Rectal smooth muscle tissue (tissue), 1 donor: Measurements from ENCODE around the gene TACR2.

Source experiments
- H3K27ac ChIP-seq: one replicate; pipeline ENCODE4 v1.7.0; 2013; ENCODE audit warnings: low read depth, low read length, inconsistent platforms
- H3K27me3 ChIP-seq: one replicate; pipeline ENCODE4 v1.7.0; 2013; ENCODE audit warnings: low read length; ENCODE audit not compliant: control insufficient read depth, insufficient read depth
- H3K36me3 ChIP-seq: one replicate; pipeline ENCODE4 v1.7.0; 2013; ENCODE audit warnings: low read length; ENCODE audit not compliant: control insufficient read depth, insufficient read depth
- H3K4me1 ChIP-seq: one replicate; pipeline ENCODE4 v1.7.0; 2013; ENCODE audit warnings: low read length; ENCODE audit not compliant: control insufficient read depth, insufficient read depth
- H3K4me3 ChIP-seq: one replicate; pipeline ENCODE4 v1.7.0; 2013; ENCODE audit warnings: low read length
- H3K9ac ChIP-seq: one replicate; pipeline ENCODE4 v1.7.0; 2013; ENCODE audit warnings: low read length

The TACR2 gene

DNA sequence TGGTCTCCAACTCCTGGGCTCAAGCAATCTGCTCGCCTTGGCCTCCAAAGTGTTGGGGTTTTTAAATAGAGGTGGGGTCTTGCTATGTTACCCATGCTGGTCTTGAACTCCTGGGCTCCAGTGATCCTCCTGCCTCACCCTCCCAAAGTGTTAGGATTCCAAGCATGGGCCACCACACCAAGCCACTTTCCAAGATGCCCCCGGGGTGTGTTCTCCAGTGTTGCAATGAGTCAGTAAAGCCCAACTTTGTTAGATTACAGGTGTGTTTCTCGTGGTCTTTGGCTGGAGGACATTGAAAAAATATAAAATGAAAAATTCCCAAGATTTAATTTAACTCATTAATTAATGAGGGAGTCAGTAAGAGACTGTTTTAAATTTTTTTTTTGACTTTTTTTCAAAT lies 29.2 kb downstream of the TACR2 start:
- H3K4me3 ChIP-seq, result no peak overlapping the region
- H3K27me3 ChIP-seq, result no peaks in the 10 kb centered on the region
- H3K9ac ChIP-seq, result no peak overlapping the region
- no peaks in the 10 kb centered on the region for H3K4me1 ChIP-seq
- peaks cover 33% of the 10 kb centered on the region for H3K36me3 ChIP-seq
- no peak overlapping the region for H3K27ac ChIP-seq

DNA sequence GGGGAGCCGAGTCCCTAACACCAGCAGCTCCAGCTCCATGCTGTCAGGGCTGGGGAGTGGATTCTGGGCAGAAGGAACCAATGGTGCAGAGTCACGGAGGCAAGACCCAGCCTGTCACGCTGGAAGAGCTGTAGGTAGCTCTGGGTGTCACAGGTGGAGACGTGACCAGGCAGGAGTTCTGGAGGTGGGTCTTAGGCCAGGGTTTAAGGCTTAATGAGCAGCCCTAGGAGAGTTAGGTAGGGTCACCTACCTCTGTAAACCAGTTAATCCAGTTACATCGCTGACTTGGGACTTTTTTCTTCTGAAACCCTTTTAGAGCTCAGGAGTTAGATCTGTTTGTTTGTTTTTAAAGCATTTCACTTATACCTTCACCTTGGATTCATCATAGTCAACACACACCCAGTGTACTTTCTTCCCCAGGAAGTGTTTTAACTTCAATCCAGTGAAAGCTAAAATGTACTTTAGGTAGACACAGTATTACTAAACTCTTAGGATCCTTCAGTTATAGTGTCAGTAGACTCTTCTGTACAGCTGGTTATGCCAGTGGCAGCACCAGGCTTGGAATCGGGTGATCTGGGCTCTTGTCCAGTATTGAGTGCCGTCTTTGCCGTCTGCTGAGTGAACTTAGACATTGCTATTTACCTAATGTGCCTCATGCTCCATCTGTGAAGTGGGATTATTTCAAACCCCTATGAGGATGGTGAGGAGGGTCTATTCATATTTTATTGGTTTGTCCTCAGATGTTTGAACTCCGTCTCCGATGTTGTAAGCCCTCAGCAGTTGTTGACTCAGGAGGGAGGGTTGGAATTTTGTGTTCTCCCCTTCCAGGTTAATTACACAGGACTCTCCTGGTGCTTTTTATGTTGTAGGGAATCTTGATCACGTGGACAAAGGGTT lies 31.0 kb downstream of the TACR2 start:
- H3K36me3 ChIP-seq, result peaks cover 35% of the 10 kb centered on the region
- no peak overlapping the region for H3K9ac ChIP-seq
- H3K27ac ChIP-seq, result no peak overlapping the region
- no peaks in the 10 kb centered on the region for H3K27me3 ChIP-seq
- H3K4me1 ChIP-seq, result no peaks in the 10 kb centered on the region
- H3K4me3 ChIP-seq, result no peak overlapping the region

DNA sequence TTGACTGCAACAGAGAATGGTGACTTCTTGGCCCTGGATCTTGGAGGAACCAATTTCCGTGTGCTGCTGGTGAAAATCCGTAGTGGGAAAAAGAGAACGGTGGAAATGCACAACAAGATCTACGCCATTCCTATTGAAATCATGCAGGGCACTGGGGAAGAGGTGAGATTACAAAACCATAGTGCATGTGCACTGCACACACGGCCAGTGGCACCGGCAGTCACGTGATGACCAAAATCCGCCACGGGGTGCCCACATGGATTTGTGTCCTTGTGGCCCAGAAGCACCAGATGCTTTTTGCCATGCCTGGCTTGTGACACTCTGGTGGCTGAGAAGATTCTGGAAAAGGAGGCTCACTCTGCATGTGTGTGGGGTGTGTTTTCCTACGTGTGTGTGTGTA lies 32.4 kb downstream of the TACR2 start:
- Histone ChIP-seq H3K9ac (no peak overlapping the region), H3K27ac (no peak overlapping the region), H3K36me3 (peaks cover 44% of the 10 kb centered on the region), H3K4me3 (no peak overlapping the region), H3K4me1 (no peaks in the 10 kb centered on the region), H3K27me3 (no peaks in the 10 kb centered on the region)

DNA sequence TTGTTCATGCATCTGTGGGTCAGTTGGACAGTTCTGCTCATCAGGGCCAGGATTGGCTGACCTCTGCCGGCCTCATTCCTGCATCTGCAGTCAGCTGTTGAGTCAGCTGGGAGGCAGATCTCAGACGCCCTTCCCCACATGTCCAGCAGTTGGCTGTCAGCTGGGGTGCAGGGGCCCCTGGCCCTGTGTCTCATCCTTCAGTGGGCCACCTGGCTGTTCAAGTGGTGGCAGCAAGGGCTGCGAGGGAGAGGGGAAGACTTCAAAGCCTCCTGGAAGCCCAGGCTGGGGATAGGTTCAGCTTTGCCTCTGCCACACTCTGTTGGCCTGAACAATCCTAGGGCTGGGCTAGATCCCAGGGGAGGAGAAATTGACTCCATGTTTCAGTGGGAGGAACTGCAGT lies 33.2 kb downstream of the TACR2 start:
- no peak overlapping the region for H3K27ac ChIP-seq
- no peak overlapping the region for H3K9ac ChIP-seq
- no peaks in the 10 kb centered on the region for H3K4me1 ChIP-seq
- peaks cover 37% of the 10 kb centered on the region for H3K36me3 ChIP-seq
- H3K27me3 ChIP-seq, result no peaks in the 10 kb centered on the region
- H3K4me3 ChIP-seq, result no peak overlapping the region

DNA sequence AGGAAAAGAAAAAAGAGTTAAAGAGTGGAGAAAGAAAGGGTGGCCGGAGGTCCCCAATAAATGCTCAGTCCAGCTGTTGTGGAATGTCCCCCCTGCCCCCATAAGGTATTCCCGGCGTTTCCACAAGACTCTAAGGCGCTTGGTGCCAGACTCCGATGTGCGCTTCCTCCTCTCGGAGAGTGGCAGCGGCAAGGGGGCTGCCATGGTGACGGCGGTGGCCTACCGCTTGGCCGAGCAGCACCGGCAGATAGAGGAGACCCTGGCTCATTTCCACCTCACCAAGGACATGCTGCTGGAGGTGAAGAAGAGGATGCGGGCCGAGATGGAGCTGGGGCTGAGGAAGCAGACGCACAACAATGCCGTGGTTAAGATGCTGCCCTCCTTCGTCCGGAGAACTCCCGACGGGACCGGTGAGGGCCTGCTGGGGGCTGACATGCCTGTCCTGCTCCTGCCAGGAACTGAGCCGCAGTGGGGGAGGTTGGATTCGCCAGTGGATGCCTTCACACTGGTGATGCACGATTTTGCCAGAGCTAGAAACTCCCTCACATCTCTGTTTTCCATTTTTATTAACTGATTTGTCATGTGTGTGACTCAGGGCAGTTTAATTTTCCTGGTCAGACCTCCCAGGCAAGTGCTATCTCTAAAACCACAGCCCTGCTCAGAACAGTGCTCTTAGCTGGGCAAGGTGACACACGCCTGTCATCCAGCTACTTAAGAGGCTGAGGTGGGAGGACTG lies 34.2 kb downstream of the TACR2 start:
- no peak overlapping the region for H3K27ac ChIP-seq
- peaks cover 40% of the 10 kb centered on the region for H3K36me3 ChIP-seq
- no peak overlapping the region for H3K9ac ChIP-seq
- no peaks in the 10 kb centered on the region for H3K27me3 ChIP-seq
- H3K4me3 ChIP-seq, result no peak overlapping the region
- peaks cover 5% of the 10 kb centered on the region for H3K4me1 ChIP-seq

DNA sequence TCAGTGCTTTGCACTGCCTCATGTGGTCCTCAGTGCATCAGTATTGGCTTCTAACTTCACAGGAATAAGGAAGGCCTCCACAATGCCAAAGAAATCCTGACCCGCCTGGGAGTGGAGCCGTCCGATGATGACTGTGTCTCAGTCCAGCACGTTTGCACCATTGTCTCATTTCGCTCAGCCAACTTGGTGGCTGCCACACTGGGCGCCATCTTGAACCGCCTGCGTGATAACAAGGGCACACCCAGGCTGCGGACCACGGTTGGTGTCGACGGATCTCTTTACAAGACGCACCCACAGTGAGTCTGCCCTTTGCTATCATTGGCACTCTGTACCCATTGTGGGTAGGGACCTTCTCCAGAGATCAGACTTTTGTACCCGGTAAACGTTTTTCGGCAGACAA lies 36.9 kb downstream of the TACR2 start:
- no peak overlapping the region for H3K4me3 ChIP-seq
- peaks cover 17% of the 10 kb centered on the region for H3K4me1 ChIP-seq
- H3K27ac ChIP-seq, result no peak overlapping the region
- peaks cover 33% of the 10 kb centered on the region for H3K36me3 ChIP-seq
- H3K27me3 ChIP-seq, result no peaks in the 10 kb centered on the region
- no peak overlapping the region for H3K9ac ChIP-seq

DNA sequence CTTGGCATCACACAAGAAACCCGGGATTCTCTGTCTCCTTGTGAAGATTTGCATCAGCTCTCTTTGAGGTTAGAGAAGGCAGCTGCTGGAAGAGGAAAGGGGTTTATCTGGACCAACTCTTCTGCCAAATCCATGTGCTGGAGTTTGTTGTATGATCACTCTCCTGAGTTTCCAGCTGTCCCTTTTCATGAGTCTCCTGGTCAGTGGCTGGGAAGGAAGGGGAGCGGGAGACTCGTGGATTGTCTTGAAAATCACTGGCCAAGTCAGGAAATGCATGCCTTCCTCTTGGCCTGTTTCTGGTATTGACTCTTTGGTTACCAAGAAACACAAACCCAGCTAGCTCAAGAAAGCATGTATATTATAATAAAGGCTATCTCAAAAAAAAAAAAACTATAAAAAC lies 38.8 kb downstream of the TACR2 start:
- no peak overlapping the region for H3K9ac ChIP-seq
- H3K4me1 ChIP-seq, result peaks cover 17% of the 10 kb centered on the region
- H3K4me3 ChIP-seq, result no peak overlapping the region
- H3K27me3 ChIP-seq, result no peaks in the 10 kb centered on the region
- H3K27ac ChIP-seq, result peak overlapping the region; percentile 21
- H3K36me3 ChIP-seq, result peaks cover 22% of the 10 kb centered on the region

DNA sequence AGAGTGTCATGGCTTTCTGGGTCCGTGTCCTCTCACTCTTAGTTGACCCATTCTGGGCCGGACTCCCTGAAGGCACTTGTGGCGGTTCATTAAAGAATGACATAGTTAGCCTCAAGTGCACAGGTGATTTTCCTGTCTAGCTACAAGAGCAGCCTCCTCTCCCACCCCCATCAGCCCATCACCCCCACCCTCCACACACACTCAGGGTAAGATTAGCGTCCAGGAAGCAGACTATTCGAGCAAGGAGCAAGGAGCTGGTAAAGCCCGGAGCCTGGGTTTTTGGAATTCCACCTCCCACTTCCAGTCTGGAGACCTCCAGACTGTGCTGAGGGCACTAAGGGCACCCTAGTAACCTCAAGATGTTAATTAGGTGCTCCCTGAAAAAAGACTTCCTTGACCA lies 39.5 kb downstream of the TACR2 start:
- H3K9ac ChIP-seq, result no peak overlapping the region
- H3K27me3 ChIP-seq, result no peaks in the 10 kb centered on the region
- H3K27ac ChIP-seq, result no peak overlapping the region
- peaks cover 16% of the 10 kb centered on the region for H3K36me3 ChIP-seq
- peaks cover 17% of the 10 kb centered on the region for H3K4me1 ChIP-seq
- no peak overlapping the region for H3K4me3 ChIP-seq

DNA sequence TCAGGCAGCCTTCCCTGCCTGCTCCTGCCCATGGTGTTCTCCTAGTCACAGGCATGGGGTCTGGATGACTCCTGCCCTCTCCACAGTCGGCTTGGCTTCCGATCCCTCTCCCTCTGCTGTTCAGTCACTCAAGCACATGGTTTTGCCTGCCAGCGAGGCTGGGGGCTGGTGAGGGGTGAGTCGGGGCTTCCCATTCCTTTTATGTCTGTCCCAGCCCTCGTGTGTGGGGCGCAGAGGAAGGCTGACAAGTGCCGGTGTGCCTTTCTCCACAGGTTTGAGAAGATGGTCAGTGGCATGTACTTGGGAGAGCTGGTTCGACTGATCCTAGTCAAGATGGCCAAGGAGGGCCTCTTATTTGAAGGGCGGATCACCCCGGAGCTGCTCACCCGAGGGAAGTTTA lies 40.1 kb downstream of the TACR2 start:
- no peak overlapping the region for H3K9ac ChIP-seq
- no peak overlapping the region for H3K27ac ChIP-seq
- H3K27me3 ChIP-seq, result no peaks in the 10 kb centered on the region
- peaks cover 16% of the 10 kb centered on the region for H3K36me3 ChIP-seq
- H3K4me3 ChIP-seq, result no peak overlapping the region
- H3K4me1 ChIP-seq, result peaks cover 17% of the 10 kb centered on the region

DNA sequence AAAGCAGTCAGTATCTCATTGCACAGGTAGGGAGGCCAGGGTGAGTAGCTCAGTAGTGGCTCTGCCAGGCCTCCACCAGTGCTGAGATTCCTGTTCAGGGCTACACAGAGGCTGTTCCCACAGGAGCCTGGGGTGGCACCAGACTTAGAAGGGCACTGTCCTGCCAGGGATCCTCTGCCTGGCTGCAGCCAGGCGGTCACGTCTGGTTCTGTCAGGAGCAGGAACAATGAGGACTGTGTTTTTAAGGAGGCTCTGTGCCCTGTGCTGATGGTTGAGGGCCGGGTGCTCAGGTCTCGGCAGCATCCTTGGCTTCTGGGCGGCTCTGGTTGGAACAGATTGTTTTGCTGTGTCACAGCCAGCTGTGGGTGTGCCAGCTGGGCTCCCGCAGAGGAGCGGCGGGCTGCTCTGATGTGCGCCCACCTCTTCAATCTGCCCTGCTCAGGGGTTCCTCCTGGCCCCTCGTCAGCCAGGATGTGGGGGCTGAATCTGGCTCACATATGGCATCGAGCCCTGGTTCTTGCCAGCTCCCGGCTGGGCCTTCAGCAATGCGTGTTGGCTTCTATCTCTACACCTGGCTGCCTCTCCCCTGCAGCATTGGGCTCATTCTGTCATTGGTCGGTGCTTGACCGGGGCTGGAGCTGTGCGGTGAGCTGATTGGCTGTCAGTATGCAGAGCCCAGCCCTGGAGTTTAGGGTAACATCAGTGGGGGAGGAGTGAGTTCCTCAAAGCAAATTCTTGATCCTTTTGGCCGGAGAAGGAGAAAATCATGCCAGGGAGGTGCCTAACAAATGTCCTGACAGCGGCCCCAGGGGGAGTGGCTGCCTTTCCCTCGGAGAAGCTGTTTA lies 41.2 kb downstream of the TACR2 start:
- H3K27me3 ChIP-seq, result no peaks in the 10 kb centered on the region
- peaks cover 17% of the 10 kb centered on the region for H3K4me1 ChIP-seq
- no peak overlapping the region for H3K9ac ChIP-seq
- peak overlapping the region; percentile 5 for H3K4me3 ChIP-seq
- H3K27ac ChIP-seq, result peak overlapping the region; percentile 53
- peaks cover 21% of the 10 kb centered on the region for H3K36me3 ChIP-seq

DNA sequence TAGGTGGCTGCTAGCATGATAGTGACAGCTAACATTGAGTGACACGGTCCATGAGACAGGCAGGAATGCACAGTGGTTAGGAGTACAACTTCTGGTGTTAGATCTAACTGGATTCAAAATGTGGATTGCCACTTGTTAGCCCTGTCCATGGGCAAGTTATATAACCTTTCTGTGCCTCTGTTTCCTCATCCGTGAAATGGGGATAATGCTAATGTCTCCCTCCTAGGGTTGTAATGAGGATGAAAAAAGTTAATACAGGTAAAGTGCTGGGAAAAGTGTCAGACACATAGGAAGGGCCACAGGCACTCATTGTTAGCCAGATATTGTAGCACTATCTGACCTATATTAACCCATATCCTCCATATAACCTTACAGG lies 41.8 kb downstream of the TACR2 start:
- H3K4me3 ChIP-seq, result no peak overlapping the region
- peaks cover 21% of the 10 kb centered on the region for H3K36me3 ChIP-seq
- peak overlapping the region; percentile 53 for H3K27ac ChIP-seq
- peaks cover 17% of the 10 kb centered on the region for H3K4me1 ChIP-seq
- H3K9ac ChIP-seq, result no peak overlapping the region
- H3K27me3 ChIP-seq, result no peaks in the 10 kb centered on the region

DNA sequence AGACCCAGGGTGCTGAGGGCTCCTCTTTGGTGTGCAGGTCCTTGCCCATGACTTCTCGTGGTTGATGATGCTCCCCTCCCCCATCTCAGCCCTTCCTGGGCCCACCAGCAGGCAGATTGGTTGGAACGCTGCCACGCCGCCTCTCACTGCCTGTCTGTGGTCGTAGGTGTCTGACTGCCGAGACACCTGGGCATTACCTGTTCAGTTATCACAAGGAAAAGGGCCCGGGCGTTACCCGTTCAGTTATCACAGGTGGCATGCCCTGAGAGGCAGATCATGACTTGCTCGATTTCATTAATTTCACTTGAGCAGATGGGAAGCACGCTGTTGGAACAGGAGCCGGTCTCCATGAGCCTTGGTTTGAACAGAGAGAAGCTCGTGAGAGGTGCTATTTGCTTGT lies 42.5 kb downstream of the TACR2 start:
- H3K36me3 ChIP-seq, result peaks cover 17% of the 10 kb centered on the region
- H3K27me3 ChIP-seq, result no peaks in the 10 kb centered on the region
- no peak overlapping the region for H3K4me3 ChIP-seq
- H3K4me1 ChIP-seq, result peaks cover 17% of the 10 kb centered on the region
- H3K9ac ChIP-seq, result no peak overlapping the region
- H3K27ac ChIP-seq, result no peak overlapping the region
